ENCODE measurements around the gene PRKD1.
"Not testable (repeated sequence)": the region's sequence is repeated elsewhere in the genome, so short reads cannot be mapped to it uniquely, and the experiment has no call there.

Gene PRKD1

GRCh38 chr14:29865299-29865698 lies 62.3 kb downstream of the PRKD1 start:
- no peak for DNase-seq (ENCODE audit: extremely low spot score)
- CTCF ChIA-PET = no interaction called here
- POLR2A ChIA-PET = no interaction called here
- TF ChIP-seq, protein P1, sequence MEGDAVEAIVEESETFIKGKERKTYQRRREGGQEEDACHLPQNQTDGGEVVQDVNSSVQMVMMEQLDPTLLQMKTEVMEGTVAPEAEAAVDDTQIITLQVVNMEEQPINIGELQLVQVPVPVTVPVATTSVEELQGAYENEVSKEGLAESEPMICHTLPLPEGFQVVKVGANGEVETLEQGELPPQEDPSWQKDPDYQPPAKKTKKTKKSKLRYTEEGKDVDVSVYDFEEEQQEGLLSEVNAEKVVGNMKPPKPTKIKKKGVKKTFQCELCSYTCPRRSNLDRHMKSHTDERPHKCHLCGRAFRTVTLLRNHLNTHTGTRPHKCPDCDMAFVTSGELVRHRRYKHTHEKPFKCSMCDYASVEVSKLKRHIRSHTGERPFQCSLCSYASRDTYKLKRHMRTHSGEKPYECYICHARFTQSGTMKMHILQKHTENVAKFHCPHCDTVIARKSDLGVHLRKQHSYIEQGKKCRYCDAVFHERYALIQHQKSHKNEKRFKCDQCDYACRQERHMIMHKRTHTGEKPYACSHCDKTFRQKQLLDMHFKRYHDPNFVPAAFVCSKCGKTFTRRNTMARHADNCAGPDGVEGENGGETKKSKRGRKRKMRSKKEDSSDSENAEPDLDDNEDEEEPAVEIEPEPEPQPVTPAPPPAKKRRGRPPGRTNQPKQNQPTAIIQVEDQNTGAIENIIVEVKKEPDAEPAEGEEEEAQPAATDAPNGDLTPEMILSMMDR (IDR thresholded peaks at IDR 0.05; ENCODE audit: control extremely low read depth, extremely low read depth, low read depth, missing control alignments) = no peak

DNA sequence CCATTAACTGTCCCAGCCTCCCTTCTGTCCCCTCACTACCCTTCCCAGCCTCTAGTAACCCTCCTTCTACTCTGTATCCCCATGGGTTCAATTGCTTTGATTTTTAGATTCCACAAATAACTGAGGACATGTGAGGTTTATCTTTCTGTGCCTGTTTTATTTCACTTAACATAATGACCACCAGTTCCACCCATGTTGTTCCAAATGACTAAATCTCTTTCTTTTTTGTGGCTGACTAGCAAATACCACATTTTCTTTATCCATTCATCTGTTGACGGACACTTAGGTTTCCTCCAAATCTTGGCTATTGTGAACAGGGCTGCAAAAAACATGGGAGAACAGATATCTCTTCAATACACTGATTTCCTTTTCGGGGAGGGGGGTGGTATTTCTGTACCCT lies 65.7 kb downstream of the PRKD1 start:
- POLR2A ChIA-PET = no interaction called here
- TF ChIP-seq, protein P1 (IDR thresholded peaks at IDR 0.05; ENCODE audit: control extremely low read depth, extremely low read depth, low read depth, missing control alignments) = no peak
- CTCF ChIA-PET = interaction anchor here (1.0 kb wide), 1 partner anchor 10 kb away, joined by 3 read pairs; no protein-coding TSS in a partner anchor
- DNase-seq (ENCODE audit: extremely low spot score) = no peak

DNA sequence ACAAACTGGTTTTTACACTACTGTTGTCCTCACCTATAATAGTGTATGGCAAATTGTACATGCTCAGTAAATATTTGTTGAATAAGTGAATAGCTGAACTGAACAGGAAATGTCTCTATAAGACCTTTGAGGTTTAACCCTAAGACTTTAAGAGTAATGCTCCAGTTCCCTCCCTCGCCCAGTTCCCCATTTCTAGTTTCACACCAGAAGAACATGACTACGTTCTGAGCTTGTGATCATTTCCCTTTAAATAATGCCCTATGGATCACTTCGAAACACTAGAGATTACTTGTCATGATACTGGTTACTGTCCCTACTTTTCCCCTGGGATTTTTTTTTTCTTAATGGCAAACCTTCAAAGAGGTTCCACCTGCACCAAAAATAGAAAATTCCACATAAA lies 69.3 kb downstream of the PRKD1 start:
- TF ChIP-seq, protein P1 (IDR thresholded peaks at IDR 0.05; ENCODE audit: control extremely low read depth, extremely low read depth, low read depth, missing control alignments) = no peak
- DNase-seq (ENCODE audit: extremely low spot score) = no peak
- POLR2A ChIA-PET = no interaction called here
- CTCF ChIA-PET = no interaction called here

GRCh38 chr14:29857551-29857950 lies 70.1 kb downstream of the PRKD1 start:
- POLR2A ChIA-PET = no interaction called here
- CTCF ChIA-PET = no interaction called here

DNA sequence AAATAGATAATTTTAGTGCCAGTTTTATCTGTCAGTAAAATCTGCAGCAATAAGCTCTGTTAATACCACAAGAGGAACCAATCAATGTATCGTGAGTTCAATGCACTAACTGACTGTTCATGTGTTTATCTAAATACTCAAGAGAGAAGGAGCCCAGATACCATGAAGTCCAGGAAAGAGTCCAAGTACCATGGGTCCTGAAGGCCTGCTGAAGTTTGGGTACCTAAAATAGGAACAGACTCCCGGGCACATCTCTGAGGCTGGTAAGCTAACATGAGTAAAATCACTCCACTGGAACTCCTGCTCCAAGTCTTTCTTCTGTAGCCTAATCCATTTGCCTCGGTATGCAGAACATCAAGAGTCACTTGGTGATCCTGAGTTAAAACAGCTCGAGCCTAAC lies 71.1 kb downstream of the PRKD1 start:
- CTCF ChIA-PET = interaction anchor here (1.0 kb wide), 1 partner anchor 69 kb away, joined by 3 read pairs; no protein-coding TSS in a partner anchor
- TF ChIP-seq, protein P1 (IDR thresholded peaks at IDR 0.05; ENCODE audit: control extremely low read depth, extremely low read depth, low read depth, missing control alignments) = no peak
- no peak for DNase-seq (ENCODE audit: extremely low spot score)
- POLR2A ChIA-PET = no interaction called here

More at GRCh38 chr14:29857551-29857950, 70.1 kb downstream of the PRKD1 start:
- DNase-seq (ENCODE audit: extremely low spot score) = no peak
- TF ChIP-seq, protein P1 (IDR thresholded peaks at IDR 0.05; ENCODE audit: control extremely low read depth, extremely low read depth, low read depth, missing control alignments) = no peak

GRCh38 chr14:29853691-29854090 lies 74.0 kb downstream of the PRKD1 start:
- POLR2A ChIA-PET; CTCF ChIA-PET; DNase-seq (ENCODE audit: extremely low spot score): not testable (repeated sequence)

- TF ChIP-seq, protein P1 (IDR thresholded peaks at IDR 0.05; ENCODE audit: control extremely low read depth, extremely low read depth, low read depth, missing control alignments) = no peak
- POLR2A ChIA-PET = no interaction called here
- DNase-seq (ENCODE audit: extremely low spot score) = no peak
- CTCF ChIA-PET = no interaction called here
Measured at GRCh38 chr14:29853272-29853671, 74.4 kb downstream of the PRKD1 start.
